Cardiac fibroblast (primary cell): ENCODE results near the gene DMKN.
A peak's percentile ranks its signal among the peaks of the same experiment; 100 is the strongest.

Source experiments
- DNase-seq, 2 donors: peaks; one replicate each; pipeline versions ENCODE4 v3.0.0 to v3.0.0-alpha.2; 2010; ENCODE audit warnings: low read depth in 2 of 2
- H3K4me3 ChIP-seq, 2 donors: replicated peaks in 1 of 2; 1 replicate in 1 of 2; 2 replicates in 1 of 2; pipeline ENCODE4 v1.5.1; 2011; ENCODE audit warnings: low read depth in 2 of 2, low read length in 2 of 2, mild to moderate bottlenecking in 2 of 2, moderate library complexity in 1 of 2
- CTCF ChIP-seq: IDR thresholded peaks from one replicate; pipeline ENCODE4 v1.5.1; 2011; ENCODE audit warnings: low read depth, mild to moderate bottlenecking, low read length, inconsistent platforms

DMKN gene

GRCh38 chr19:35542209-35542608 lies 28.8 kb upstream of the DMKN start:
- no peak for DNase-seq
- no peak overlapping the region for H3K4me3 ChIP-seq
- no peak for TF ChIP-seq CTCF

GRCh38 chr19:35540356-35540927 lies 27.0 kb upstream of the DMKN start:
- no peak overlapping the region for H3K4me3 ChIP-seq
- TF ChIP-seq CTCF = no peak
- no peak for DNase-seq

- no peak for TF ChIP-seq CTCF
- DNase-seq = no peak
Measured at GRCh38 chr19:35539850-35540249, 26.4 kb upstream of the DMKN start.

GRCh38 chr19:35539314-35539713 lies 25.9 kb upstream of the DMKN start:
- no peak for DNase-seq
- no peak overlapping the region for H3K4me3 ChIP-seq
- no peak for TF ChIP-seq CTCF

More at GRCh38 chr19:35539850-35540249, 26.4 kb upstream of the DMKN start:
- H3K4me3 ChIP-seq = no peak overlapping the region

GRCh38 chr19:35534803-35535480 lies 21.5 kb upstream of the DMKN start:
- H3K4me3 ChIP-seq = no peak overlapping the region
- TF ChIP-seq CTCF = no peak
- no peak for DNase-seq

- no peak for TF ChIP-seq CTCF
Measured at GRCh38 chr19:35533822-35534392, 20.5 kb upstream of the DMKN start.

More at GRCh38 chr19:35533822-35534392, 20.5 kb upstream of the DMKN start:
- peak; percentile 32 to 65 for DNase-seq
- no peak overlapping the region for H3K4me3 ChIP-seq
